Mesothelial cell of epicardium (in vitro differentiated cells): ENCODE data around the gene DNAJC6. TPM values are rescaled to one million over a fixed set of nuclear protein-coding genes. Genes with fewer than 3 reads are reported as not detected.

Experiments
- DNase-seq, 2 experiments: peaks; one replicate each; pipeline ENCODE4 v3.0.0; 2021; ENCODE audit warnings: low spot score in 2 of 2; ENCODE audit not compliant: unreplicated experiment in 2 of 2
- H3K27ac Mint-ChIP-seq: 2 replicates; pipeline ENCODE4 v1.8.0; 2021; ENCODE audit warnings: mixed read lengths
- H3K27me3 Mint-ChIP-seq: 2 replicates; pipeline ENCODE4 v1.8.0; 2021; ENCODE audit warnings: low read depth, mixed read lengths
- H3K36me3 Mint-ChIP-seq: 2 replicates; pipeline ENCODE4 v1.8.0; 2021; ENCODE audit warnings: mixed read lengths
- H3K4me1 Mint-ChIP-seq: 2 replicates; pipeline ENCODE4 v1.8.0; 2021; ENCODE audit warnings: mixed read lengths
- H3K4me3 Mint-ChIP-seq: 2 replicates; pipeline ENCODE4 v1.8.0; 2021; ENCODE audit warnings: mild to moderate bottlenecking, moderate library complexity, mixed read lengths
- H3K9me3 Mint-ChIP-seq: 2 replicates; pipeline ENCODE4 v1.8.0; 2021; ENCODE audit warnings: mixed read lengths
- CTCF ChIP-seq: fragments of 200-600 bp; sonication (generic); IDR thresholded peaks from one replicate; pipeline ENCODE4 v1.5.0; 2021; ENCODE audit warnings: antibody characterized with exemption; ENCODE audit not compliant: unreplicated experiment
- total RNA-seq: library from RNA; stranded (reverse); gene quantifications from 3 replicates; pipeline ENCODE4 v1.2.1, GENCODE V29; 2021

The DNAJC6 gene
- total RNA-seq, 1 donor from 2014 or later: 19.4 TPM

GRCh38 chr1:65409816-65410326 is 100.5 kb downstream of the DNAJC6 start:
- Mint-ChIP-seq H3K36me3 (peaks cover 39% of the 10 kb centered on the region), H3K4me1 (peaks cover 9% of the 10 kb centered on the region), H3K27me3 (no peaks in the 10 kb centered on the region), H3K9me3 (no peaks in the 10 kb centered on the region), H3K4me3 (no peak overlapping the region), H3K27ac (no peak overlapping the region)
- no peak for DNase-seq
- no peak for TF ChIP-seq CTCF

GRCh38 chr1:65412256-65412983 is 103.1 kb downstream of the DNAJC6 start:
- Mint-ChIP-seq H3K36me3 (peaks cover 31% of the 10 kb centered on the region), H3K9me3 (no peaks in the 10 kb centered on the region), H3K4me1 (peaks cover 21% of the 10 kb centered on the region), H3K27ac (no peak overlapping the region), H3K27me3 (no peaks in the 10 kb centered on the region), H3K4me3 (no peak overlapping the region)
- TF ChIP-seq CTCF: no peak
- no peak for DNase-seq

GRCh38 chr1:65412984-65413375 is 103.6 kb downstream of the DNAJC6 start:
- no peak for DNase-seq
- Mint-ChIP-seq H3K27ac (no peak overlapping the region), H3K9me3 (no peaks in the 10 kb centered on the region), H3K27me3 (no peaks in the 10 kb centered on the region), H3K4me3 (no peak overlapping the region), H3K36me3 (peaks cover 29% of the 10 kb centered on the region), H3K4me1 (peaks cover 27% of the 10 kb centered on the region)
- no peak for TF ChIP-seq CTCF

- Mint-ChIP-seq H3K27me3 (no peaks in the 10 kb centered on the region), H3K4me1 (peaks cover 41% of the 10 kb centered on the region), H3K27ac (peak overlapping the region; percentile 47), H3K4me3 (no peak overlapping the region), H3K36me3 (peaks cover 17% of the 10 kb centered on the region), H3K9me3 (no peaks in the 10 kb centered on the region)
- DNase-seq: no peak
- TF ChIP-seq CTCF: no peak
Observed at GRCh38 chr1:65414538-65414937, 105.2 kb downstream of the DNAJC6 start.

GRCh38 chr1:65416767-65417166 is 107.4 kb downstream of the DNAJC6 start:
- Mint-ChIP-seq H3K27ac (no peak overlapping the region), H3K27me3 (no peaks in the 10 kb centered on the region), H3K36me3 (peaks cover 6% of the 10 kb centered on the region), H3K4me1 (peaks cover 44% of the 10 kb centered on the region), H3K4me3 (no peak overlapping the region), H3K9me3 (no peaks in the 10 kb centered on the region)
- no peak for DNase-seq
- no peak for TF ChIP-seq CTCF
